ENCODE measurements around the gene RINT1. TPM values are rescaled to one million over a fixed set of nuclear protein-coding genes. Genes with fewer than 3 reads are reported as not detected.
A peak's percentile ranks its signal among the peaks of the same experiment; 100 is the strongest.

The RINT1 gene
- total RNA-seq (2014; rRNA removed; shearing (Covaris generic)), result 12.6 and 16.2 TPM in 2 replicates
- polyA plus RNA-seq (2016; fragmentation: Nextera tagmentation; extraction: Ambion mirVana), result 24.1 and 24.7 TPM in 2 replicates

GRCh38 chr7:105531792-105532671 is at the start of gene RINT1:
Gene RINT1, plus strand, starts transcription at chr7:105532201. Its CDS starts 115 bp downstream, at chr7:105532316.
- peaks cover 46% of the 10 kb centered on the region for H3K79me2 ChIP-seq (ENCODE audit: insufficient read depth)
- peak; percentile 94 for DNase-seq
- H3K4me1 ChIP-seq (ENCODE audit: insufficient read depth), result peaks cover 12% of the 10 kb centered on the region; the same call in 1 of the 2 replicates
- in situ Hi-C loops (cut with MboI), result no loop called here
- no peaks in the 10 kb centered on the region for H3K27me3 ChIP-seq (replicated peaks; ENCODE audit: insufficient read depth)
- H3K4me2 ChIP-seq (ENCODE audit: unreplicated experiment), result peak within 1 kb of the TSS; percentile 99
- 1 to 3% methylated on average over 40 to 42 of the region's 42 CpGs for WGBS, 2 experiments (ENCODE audit: low coverage in 1 of 2, low lambda C conversion rate in 2 of 2, missing lambda C conversion rate in 2 of 2)
- H4K20me1 ChIP-seq (ENCODE audit: insufficient read depth), result no peaks in the 10 kb centered on the region
- H2AFZ ChIP-seq, result peak within 1 kb of the TSS; percentile 99
- peak within 1 kb of the TSS; percentile 97 for H3K9ac ChIP-seq
- H3K27ac ChIP-seq, result peak within 1 kb of the TSS; percentile 60
- no peaks in the 10 kb centered on the region for H3K9me3 ChIP-seq (ENCODE audit: low read depth)
- H3K36me3 ChIP-seq (ENCODE audit: low read depth), result peaks cover 11% of the 10 kb centered on the region; the same call in 1 of the 2 replicates
- no peaks in the 10 kb centered on the region for H3F3A ChIP-seq (ENCODE audit: insufficient read depth)
- peak within 1 kb of the TSS; percentile 99 for H3K4me3 ChIP-seq
- TF ChIP-seq EZH2 (IDR thresholded peaks at IDR 0.05; ENCODE audit: insufficient read depth, poor library complexity, severe bottlenecking), result no peak
- TF ChIP-seq EZH2phosphoT487 (IDR thresholded peaks at IDR 0.05; ENCODE audit: insufficient read depth, low read depth), result 0 out of 2 replicates have a peak, but pooled peaks have one; percentile 39
- no peaks in the 10 kb centered on the region for H3K9me2 ChIP-seq (ENCODE audit: insufficient read depth)

GRCh38 chr7:105487579-105488571 is 44.1 kb upstream of the RINT1 start:
- H3K27me3 ChIP-seq (replicated peaks; ENCODE audit: insufficient read depth), result no peaks in the 10 kb centered on the region
- WGBS, 2 experiments (ENCODE audit: low coverage in 1 of 2, low lambda C conversion rate in 2 of 2, missing lambda C conversion rate in 2 of 2), result 24 to 26% methylated on average over 6 of the region's 6 CpGs

DNA sequence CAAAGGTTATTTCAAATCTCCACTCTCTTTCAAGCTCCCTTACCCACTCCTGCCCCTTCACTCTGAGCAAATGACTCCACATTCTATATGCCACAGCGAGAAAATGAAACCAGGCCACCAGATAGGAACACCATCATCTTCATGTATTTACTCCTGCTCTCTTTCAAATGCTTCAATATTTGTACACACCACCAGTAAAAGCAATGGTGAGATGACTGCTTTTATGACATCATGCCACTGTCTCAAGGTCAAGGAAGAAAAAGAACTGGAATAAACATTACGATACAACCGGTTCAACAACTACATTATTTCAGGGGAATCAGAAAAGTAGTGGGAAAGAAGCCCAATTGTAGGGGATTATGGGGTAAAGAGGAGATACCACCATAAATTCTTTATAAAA is 42.6 kb upstream of the RINT1 start:
- Histone ChIP-seq H3K27me3 (replicated peaks; ENCODE audit: insufficient read depth) (no peaks in the 10 kb centered on the region), H3K27ac (no peak overlapping the region), H3K4me3 (no peak overlapping the region), H3K79me2 (ENCODE audit: insufficient read depth) (no peaks in the 10 kb centered on the region), H3K9me2 (ENCODE audit: insufficient read depth) (no peaks in the 10 kb centered on the region), H2AFZ (no peak overlapping the region), H3K9me3 (ENCODE audit: low read depth) (no peaks in the 10 kb centered on the region), H4K20me1 (ENCODE audit: insufficient read depth) (no peaks in the 10 kb centered on the region), H3F3A (ENCODE audit: insufficient read depth) (peaks cover 30% of the 10 kb centered on the region), H3K4me2 (ENCODE audit: unreplicated experiment) (no peak overlapping the region), H3K9ac (no peak overlapping the region), H3K4me1 (ENCODE audit: insufficient read depth) (peaks cover 28% of the 10 kb centered on the region), H3K36me3 (ENCODE audit: low read depth) (peaks cover 8% of the 10 kb centered on the region; the same call in 1 of the 2 replicates)
- 97 to 98% methylated on average over 3 of the region's 3 CpGs for WGBS, 2 experiments (ENCODE audit: low coverage in 1 of 2, low lambda C conversion rate in 2 of 2, missing lambda C conversion rate in 2 of 2)
- in situ Hi-C loops (cut with MboI), result no loop called here
- TF ChIP-seq EZH2 (IDR thresholded peaks at IDR 0.05; ENCODE audit: insufficient read depth, poor library complexity, severe bottlenecking), result no peak
- TF ChIP-seq EZH2phosphoT487 (IDR thresholded peaks at IDR 0.05; ENCODE audit: insufficient read depth, low read depth), result no peak
- DNase-seq, result no peak

More at GRCh38 chr7:105487579-105488571, 44.1 kb upstream of the RINT1 start:
- Histone ChIP-seq H3F3A (ENCODE audit: insufficient read depth) (peaks cover 20% of the 10 kb centered on the region), H3K9me2 (ENCODE audit: insufficient read depth) (no peaks in the 10 kb centered on the region), H3K36me3 (ENCODE audit: low read depth) (peaks cover 8% of the 10 kb centered on the region; the same call in 1 of the 2 replicates), H4K20me1 (ENCODE audit: insufficient read depth) (no peaks in the 10 kb centered on the region), H2AFZ (peak overlapping the region; percentile 83), H3K9ac (peak overlapping the region; percentile 77), H3K79me2 (ENCODE audit: insufficient read depth) (no peaks in the 10 kb centered on the region), H3K4me2 (ENCODE audit: unreplicated experiment) (peak overlapping the region; percentile 88), H3K4me1 (ENCODE audit: insufficient read depth) (peaks cover 14% of the 10 kb centered on the region), H3K9me3 (ENCODE audit: low read depth) (no peaks in the 10 kb centered on the region), H3K27ac (peak overlapping the region; percentile 91), H3K4me3 (peak overlapping the region; percentile 48)
- no peak for TF ChIP-seq EZH2 (IDR thresholded peaks at IDR 0.05; ENCODE audit: insufficient read depth, poor library complexity, severe bottlenecking)
- in situ Hi-C loops (cut with MboI), result no loop called here
- peak; percentile 86 for DNase-seq
